ENCODE data around the gene ZNF362. TPM values are rescaled to one million over a fixed set of nuclear protein-coding genes. Genes with fewer than 3 reads are reported as not detected.

Gene ZNF362
- total RNA-seq, 1 donor from 2014 or later = 85.0 TPM

DNA sequence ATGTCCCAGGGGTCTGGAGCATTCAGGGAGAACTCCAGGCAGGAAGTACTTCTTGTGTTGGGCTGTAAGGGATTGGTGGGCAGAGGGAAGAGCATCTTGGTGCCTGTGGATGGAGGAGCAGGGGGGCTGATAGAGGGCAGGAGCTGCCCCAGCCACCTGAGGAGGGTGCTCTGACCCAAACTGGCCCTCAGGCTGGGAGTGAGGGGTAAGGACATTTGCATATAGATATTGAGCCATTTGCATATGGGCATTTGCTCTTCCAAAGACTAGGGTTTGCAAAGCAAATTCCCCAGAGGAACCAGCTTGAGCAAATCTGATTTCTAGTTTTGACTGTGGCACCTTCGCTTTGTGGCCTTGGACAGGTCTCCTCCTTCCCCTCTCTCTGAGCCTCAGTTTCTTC is 18.2 kb downstream of the ZNF362 start:
- Mint-ChIP-seq H3K36me3 (ENCODE audit: low read depth) (peaks cover 10% of the 10 kb centered on the region), H3K9me3 (ENCODE audit: low read depth) (no peaks in the 10 kb centered on the region), H3K4me3 (ENCODE audit: unreplicated experiment) (no peak overlapping the region), H3K27ac (ENCODE audit: unreplicated experiment) (no peak overlapping the region), H3K27me3 (ENCODE audit: low read depth) (no peaks in the 10 kb centered on the region), H3K4me1 (ENCODE audit: low read depth) (peaks cover 21% of the 10 kb centered on the region)
- DNase-seq (ENCODE audit: low spot score) = no peak
- no peak for TF ChIP-seq CTCF (IDR thresholded peaks at IDR 0.05)

DNA sequence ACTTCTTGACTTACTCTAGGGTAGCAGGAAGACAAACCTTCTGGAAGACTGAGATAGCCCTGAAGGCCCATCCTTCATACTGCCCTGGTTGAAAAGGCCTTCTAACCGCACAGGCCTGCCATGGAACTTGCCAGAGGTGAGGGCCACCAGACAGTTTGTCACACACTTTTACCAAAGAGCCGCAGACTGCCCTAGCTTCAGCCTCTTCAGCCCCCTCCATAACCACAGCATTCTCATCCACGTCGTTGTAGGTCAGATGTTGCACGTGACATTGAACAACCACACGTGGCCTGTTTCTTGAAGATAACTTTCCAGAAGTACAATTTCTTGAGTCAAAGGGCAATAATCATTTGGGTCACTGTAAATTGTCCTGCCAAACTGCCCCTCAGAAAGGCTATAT is 18.9 kb downstream of the ZNF362 start:
- H3K27me3 Mint-ChIP-seq (ENCODE audit: low read depth) = no peaks in the 10 kb centered on the region
- no peak for DNase-seq (ENCODE audit: low spot score)
- H3K9me3 Mint-ChIP-seq (ENCODE audit: low read depth) = no peaks in the 10 kb centered on the region
- no peak overlapping the region for H3K27ac Mint-ChIP-seq (ENCODE audit: unreplicated experiment)
- no peak overlapping the region for H3K4me3 Mint-ChIP-seq (ENCODE audit: unreplicated experiment)
- peaks cover 15% of the 10 kb centered on the region for H3K36me3 Mint-ChIP-seq (ENCODE audit: low read depth)
- no peak for TF ChIP-seq CTCF (IDR thresholded peaks at IDR 0.05)
- H3K4me1 Mint-ChIP-seq (ENCODE audit: low read depth) = peaks cover 20% of the 10 kb centered on the region

DNA sequence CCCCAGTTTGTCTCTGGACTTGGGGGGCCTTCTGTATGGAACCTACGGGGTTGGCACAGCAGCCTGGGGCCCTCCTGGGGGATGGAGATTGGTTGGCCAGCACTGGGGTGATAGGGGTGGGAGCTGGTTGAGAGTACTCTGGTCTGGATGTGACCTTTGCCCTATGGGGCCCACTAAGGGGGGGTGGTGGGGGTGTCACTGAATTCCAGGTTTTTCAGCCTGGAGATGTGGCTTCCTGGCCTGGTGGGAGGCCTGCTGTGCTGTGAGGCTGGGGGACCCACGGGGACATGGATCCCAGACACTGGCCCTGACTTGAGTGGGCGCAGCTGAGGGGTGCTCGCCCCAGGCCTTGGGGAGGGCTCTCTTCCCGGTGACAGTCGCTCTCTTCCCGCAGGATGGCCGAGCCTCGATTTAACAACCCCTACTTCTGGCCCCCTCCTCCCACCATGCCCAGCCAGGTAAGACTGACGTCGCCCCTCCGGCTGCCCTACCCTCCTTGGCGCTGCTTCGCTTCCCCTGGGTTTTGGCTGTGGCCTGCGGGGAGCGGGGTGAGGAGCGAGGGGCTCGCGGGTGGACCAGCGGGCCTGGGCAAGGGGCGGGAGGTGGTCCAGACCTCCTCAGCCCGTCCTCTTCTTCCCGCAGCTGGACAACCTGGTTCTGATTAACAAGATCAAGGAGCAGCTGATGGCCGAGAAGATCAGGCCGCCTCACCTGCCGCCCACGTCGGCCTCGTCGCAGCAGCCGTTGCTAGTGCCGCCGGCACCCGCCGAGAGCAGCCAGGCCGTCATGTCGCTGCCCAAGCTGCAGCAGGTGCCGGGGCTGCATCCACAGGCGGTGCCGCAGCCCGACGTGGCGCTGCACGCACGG is 19.6 kb downstream of the ZNF362 start:
- Mint-ChIP-seq H3K36me3 (ENCODE audit: low read depth) (peaks cover 13% of the 10 kb centered on the region), H3K27ac (ENCODE audit: unreplicated experiment) (no peak overlapping the region), H3K4me3 (ENCODE audit: unreplicated experiment) (no peak overlapping the region), H3K4me1 (ENCODE audit: low read depth) (peaks cover 17% of the 10 kb centered on the region), H3K27me3 (ENCODE audit: low read depth) (no peaks in the 10 kb centered on the region), H3K9me3 (ENCODE audit: low read depth) (no peaks in the 10 kb centered on the region)
- no peak for DNase-seq (ENCODE audit: low spot score)
- TF ChIP-seq CTCF (IDR thresholded peaks at IDR 0.05) = no peak

DNA sequence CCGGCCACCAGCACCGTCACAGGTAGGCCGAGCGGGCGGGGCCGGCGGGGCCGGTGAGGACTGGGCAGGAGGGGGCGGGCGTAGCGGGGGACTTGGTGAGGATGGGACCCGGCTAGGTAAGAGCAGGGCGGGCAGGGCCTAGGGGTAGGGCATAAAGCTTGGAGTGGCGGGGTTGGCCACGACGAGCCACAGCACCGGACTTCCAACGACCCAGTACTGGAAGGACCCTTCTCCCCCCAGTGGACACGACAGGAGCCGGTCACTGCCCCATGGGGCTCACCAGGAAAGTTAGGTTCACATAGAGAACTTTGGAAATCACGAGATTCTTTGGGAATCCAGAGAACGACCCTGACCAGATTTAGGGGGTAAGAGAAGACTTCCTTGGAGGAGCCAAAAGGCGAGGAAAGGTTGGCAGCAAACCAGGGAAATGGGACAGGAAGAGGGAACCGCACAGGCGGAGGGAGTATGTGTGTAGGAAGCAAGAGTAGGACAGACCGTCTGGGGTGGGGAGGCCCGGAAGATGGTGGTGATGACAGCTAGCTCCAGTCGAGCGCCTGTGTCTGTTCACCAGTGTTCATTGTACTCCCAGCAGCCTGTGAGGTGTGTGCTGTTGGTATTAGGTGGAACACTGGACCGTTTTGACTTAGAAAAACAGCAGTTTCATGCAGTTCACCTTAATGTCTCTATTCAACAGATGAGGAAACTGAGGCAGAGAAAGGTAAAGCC is 20.4 kb downstream of the ZNF362 start:
- Mint-ChIP-seq H3K27me3 (ENCODE audit: low read depth) (no peaks in the 10 kb centered on the region), H3K36me3 (ENCODE audit: low read depth) (peaks cover 17% of the 10 kb centered on the region), H3K4me1 (ENCODE audit: low read depth) (peaks cover 10% of the 10 kb centered on the region), H3K9me3 (ENCODE audit: low read depth) (no peaks in the 10 kb centered on the region), H3K27ac (ENCODE audit: unreplicated experiment) (peak overlapping the region; percentile 6), H3K4me3 (ENCODE audit: unreplicated experiment) (no peak overlapping the region)
- no peak for TF ChIP-seq CTCF (IDR thresholded peaks at IDR 0.05)
- DNase-seq (ENCODE audit: low spot score) = no peak

GRCh38 chr1:33277488-33278084 is 21.3 kb downstream of the ZNF362 start:
- Mint-ChIP-seq H3K27me3 (ENCODE audit: low read depth) (no peaks in the 10 kb centered on the region), H3K27ac (ENCODE audit: unreplicated experiment) (no peak overlapping the region), H3K4me1 (ENCODE audit: low read depth) (peaks cover 5% of the 10 kb centered on the region), H3K4me3 (ENCODE audit: unreplicated experiment) (no peak overlapping the region), H3K36me3 (ENCODE audit: low read depth) (peaks cover 20% of the 10 kb centered on the region), H3K9me3 (ENCODE audit: low read depth) (no peaks in the 10 kb centered on the region)
- no peak for DNase-seq (ENCODE audit: low spot score)
- TF ChIP-seq CTCF (IDR thresholded peaks at IDR 0.05) = no peak
